Measurements from ENCODE around the gene PLPP4.

DNA sequence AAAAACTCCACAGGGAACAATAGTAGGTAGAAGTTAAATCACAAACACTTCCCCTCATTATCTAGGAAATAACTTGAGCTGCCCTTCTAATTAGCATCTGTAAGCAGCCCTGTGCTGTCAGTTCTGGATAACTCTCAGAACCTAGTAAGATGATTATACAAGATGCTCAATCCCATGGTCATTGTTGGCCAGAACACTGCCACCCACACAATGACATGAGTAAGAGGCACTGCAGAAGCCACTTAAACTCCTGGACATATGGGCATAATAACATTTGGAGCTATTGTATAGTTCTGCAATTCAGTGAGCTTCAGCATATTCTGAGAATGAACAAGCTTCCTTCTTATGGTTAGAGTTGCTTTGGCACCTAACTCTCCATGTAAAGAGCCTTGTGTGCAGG lies 153.8 kb downstream of the PLPP4 start:
- TF ChIP-seq, protein P1, sequence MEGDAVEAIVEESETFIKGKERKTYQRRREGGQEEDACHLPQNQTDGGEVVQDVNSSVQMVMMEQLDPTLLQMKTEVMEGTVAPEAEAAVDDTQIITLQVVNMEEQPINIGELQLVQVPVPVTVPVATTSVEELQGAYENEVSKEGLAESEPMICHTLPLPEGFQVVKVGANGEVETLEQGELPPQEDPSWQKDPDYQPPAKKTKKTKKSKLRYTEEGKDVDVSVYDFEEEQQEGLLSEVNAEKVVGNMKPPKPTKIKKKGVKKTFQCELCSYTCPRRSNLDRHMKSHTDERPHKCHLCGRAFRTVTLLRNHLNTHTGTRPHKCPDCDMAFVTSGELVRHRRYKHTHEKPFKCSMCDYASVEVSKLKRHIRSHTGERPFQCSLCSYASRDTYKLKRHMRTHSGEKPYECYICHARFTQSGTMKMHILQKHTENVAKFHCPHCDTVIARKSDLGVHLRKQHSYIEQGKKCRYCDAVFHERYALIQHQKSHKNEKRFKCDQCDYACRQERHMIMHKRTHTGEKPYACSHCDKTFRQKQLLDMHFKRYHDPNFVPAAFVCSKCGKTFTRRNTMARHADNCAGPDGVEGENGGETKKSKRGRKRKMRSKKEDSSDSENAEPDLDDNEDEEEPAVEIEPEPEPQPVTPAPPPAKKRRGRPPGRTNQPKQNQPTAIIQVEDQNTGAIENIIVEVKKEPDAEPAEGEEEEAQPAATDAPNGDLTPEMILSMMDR (IDR thresholded peaks at IDR 0.05; ENCODE audit: insufficient read depth, low read length): no peak
- TF ChIP-seq POLR2AphosphoS5 (IDR thresholded peaks at IDR 0.05; ENCODE audit: low read depth) (no peak), GABPA (IDR thresholded peaks at IDR 0.05; ENCODE audit: low read depth) (no peak)
- TF ChIP-seq, protein P2, sequence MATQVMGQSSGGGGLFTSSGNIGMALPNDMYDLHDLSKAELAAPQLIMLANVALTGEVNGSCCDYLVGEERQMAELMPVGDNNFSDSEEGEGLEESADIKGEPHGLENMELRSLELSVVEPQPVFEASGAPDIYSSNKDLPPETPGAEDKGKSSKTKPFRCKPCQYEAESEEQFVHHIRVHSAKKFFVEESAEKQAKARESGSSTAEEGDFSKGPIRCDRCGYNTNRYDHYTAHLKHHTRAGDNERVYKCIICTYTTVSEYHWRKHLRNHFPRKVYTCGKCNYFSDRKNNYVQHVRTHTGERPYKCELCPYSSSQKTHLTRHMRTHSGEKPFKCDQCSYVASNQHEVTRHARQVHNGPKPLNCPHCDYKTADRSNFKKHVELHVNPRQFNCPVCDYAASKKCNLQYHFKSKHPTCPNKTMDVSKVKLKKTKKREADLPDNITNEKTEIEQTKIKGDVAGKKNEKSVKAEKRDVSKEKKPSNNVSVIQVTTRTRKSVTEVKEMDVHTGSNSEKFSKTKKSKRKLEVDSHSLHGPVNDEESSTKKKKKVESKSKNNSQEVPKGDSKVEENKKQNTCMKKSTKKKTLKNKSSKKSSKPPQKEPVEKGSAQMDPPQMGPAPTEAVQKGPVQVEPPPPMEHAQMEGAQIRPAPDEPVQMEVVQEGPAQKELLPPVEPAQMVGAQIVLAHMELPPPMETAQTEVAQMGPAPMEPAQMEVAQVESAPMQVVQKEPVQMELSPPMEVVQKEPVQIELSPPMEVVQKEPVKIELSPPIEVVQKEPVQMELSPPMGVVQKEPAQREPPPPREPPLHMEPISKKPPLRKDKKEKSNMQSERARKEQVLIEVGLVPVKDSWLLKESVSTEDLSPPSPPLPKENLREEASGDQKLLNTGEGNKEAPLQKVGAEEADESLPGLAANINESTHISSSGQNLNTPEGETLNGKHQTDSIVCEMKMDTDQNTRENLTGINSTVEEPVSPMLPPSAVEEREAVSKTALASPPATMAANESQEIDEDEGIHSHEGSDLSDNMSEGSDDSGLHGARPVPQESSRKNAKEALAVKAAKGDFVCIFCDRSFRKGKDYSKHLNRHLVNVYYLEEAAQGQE (IDR thresholded peaks at IDR 0.05; ENCODE audit: insufficient replicate concordance, low read depth): no peak

All from HL-60 (cell line).